ENCODE results near the gene ZNF41. TPM values are rescaled to one million over a fixed set of nuclear protein-coding genes. Genes with fewer than 3 reads are reported as not detected.

ZNF41 gene
- total and polyA plus RNA-seq, 2 of the 8 experiments (the other 6 are each of a cell fraction or from before 2014, with no cell fraction given): 1.8 to 5.3 TPM

- TF ChIP-seq CHD7 (IDR thresholded peaks at IDR 0.05; ENCODE audit: insufficient replicate concordance, low read length) (no peak), TEAD4 (IDR thresholded peaks at IDR 0.05; ENCODE audit: low read depth, low read length) (no peak), CEBPB (IDR thresholded peaks at IDR 0.05; ENCODE audit: low read depth, low read length) (no peak), ASH2L (IDR thresholded peaks at IDR 0.05; ENCODE audit: low read length) (no peak), EP300 (IDR thresholded peaks at IDR 0.05; ENCODE audit: borderline replicate concordance in 1 of 2, low read depth in 2 of 2, low read length in 2 of 2) (no peak)
Observed at GRCh38 chrX:47484885-47485284, 1.9 kb upstream of the ZNF41 start (continued).

Measured in H1 (cell line).